HG03045 (cell line): ENCODE data around the gene APLP1.
"Not testable (repeated sequence)": the region's sequence is repeated elsewhere in the genome, so short reads cannot be mapped to it uniquely, and the experiment has no call there.

ENCODE experiments used
- ATAC-seq: cut with Tn5 transposase; IDR thresholded peaks from one replicate; pipeline ENCODE4 v1.9.1; 2021; ENCODE audit warnings: mild to moderate bottlenecking, moderate library complexity; ENCODE audit not compliant: unreplicated experiment

Gene APLP1

GRCh38 chr19:35852029-35852780 is 16.2 kb upstream of the APLP1 start, which contains the start of gene NPHS1:
NPHS1 (minus strand) TSS chr19:35852504; CDS start chr19:35851837, 667 bp downstream.
- no peak for ATAC-seq

GRCh38 chr19:35853038-35853756 is 15.2 kb upstream of the APLP1 start:
- ATAC-seq = no peak

- ATAC-seq = no peak
Observed at GRCh38 chr19:35856546-35857149, 11.7 kb upstream of the APLP1 start, which contains the start of gene KIRREL2. KIRREL2 (plus strand) TSS chr19:35856911; CDS start chr19:35857120, 209 bp downstream.

- ATAC-seq = no peak
Observed at GRCh38 chr19:35858311-35858710, 10.1 kb upstream of the APLP1 start.

- no peak for ATAC-seq
Observed at GRCh38 chr19:35859414-35859813, 9.0 kb upstream of the APLP1 start.

GRCh38 chr19:35860436-35860817 is 7.9 kb upstream of the APLP1 start:
- ATAC-seq = no peak

- ATAC-seq = no peak
Observed at GRCh38 chr19:35860818-35861639, 7.3 kb upstream of the APLP1 start.

GRCh38 chr19:35861640-35862160 is 6.7 kb upstream of the APLP1 start:
- no peak for ATAC-seq

- ATAC-seq = no peak
Observed at GRCh38 chr19:35862528-35862927, 5.8 kb upstream of the APLP1 start.

- no peak for ATAC-seq
Observed at GRCh38 chr19:35863018-35863417, 5.4 kb upstream of the APLP1 start.

GRCh38 chr19:35868823-35869326 is 501 bp downstream of the APLP1 start:
- no peak for ATAC-seq

- ATAC-seq = no peak
Observed at GRCh38 chr19:35869327-35870123, 1.2 kb downstream of the APLP1 start.

- not testable (repeated sequence) for ATAC-seq
Observed at GRCh38 chr19:35870124-35870736, 1.9 kb downstream of the APLP1 start.

GRCh38 chr19:35870798-35871197 is 2.4 kb downstream of the APLP1 start:
- ATAC-seq = no peak

- no peak for ATAC-seq
Observed at GRCh38 chr19:35871611-35872010, 3.2 kb downstream of the APLP1 start.

- no peak for ATAC-seq
Observed at GRCh38 chr19:35872180-35872579, 3.8 kb downstream of the APLP1 start.

- ATAC-seq = no peak
Observed at GRCh38 chr19:35874392-35874930, 6.1 kb downstream of the APLP1 start.

- ATAC-seq = no peak
Observed at GRCh38 chr19:35879068-35879467, 10.7 kb downstream of the APLP1 start.

GRCh38 chr19:35879770-35880317 is 11.5 kb downstream of the APLP1 start:
- no peak for ATAC-seq
